Stomach (tissue), 9 donors: Measurements from ENCODE around the gene LGALS14. TPM values are rescaled to one million over a fixed set of nuclear protein-coding genes. Genes with fewer than 3 reads are reported as not detected.

Experiments
- DNase-seq, 2 donors: peaks; one replicate each; pipeline versions ENCODE4 v3.0.0 to v3.0.0-alpha.2; 2013 to 2019
- H3K27ac ChIP-seq, 5 donors: fragments of 200-600 bp in 4 of 5; sonication (generic) in 4 of 5; one replicate each; pipeline ENCODE4 v1.5.1; 2013 to 2019; ENCODE audit warnings: mild to moderate bottlenecking in 1 of 5, moderate library complexity in 1 of 5
- H3K27me3 ChIP-seq, 3 donors: fragments of 200-600 bp; sonication (generic); one replicate each; pipeline ENCODE4 v1.5.1; 2017 to 2019; ENCODE audit warnings: mixed run types in 1 of 3
- H3K36me3 ChIP-seq, 4 donors: fragments of 200-600 bp; sonication (generic); 1 replicate in 3 of 4; 2 replicates in 1 of 4; pipeline ENCODE4 v1.5.1; 2016 to 2019
- H3K4me1 ChIP-seq, 4 donors: fragments of 200-600 bp; sonication (generic); one replicate each; pipeline ENCODE4 v1.5.1; 2016 to 2019
- H3K4me3 ChIP-seq, 4 donors: fragments of 200-600 bp; sonication (generic) in 3 of 4; one replicate each; pipeline ENCODE4 v1.5.1; 2016 to 2019; ENCODE audit warnings: mild to moderate bottlenecking in 1 of 4
- H3K9me3 ChIP-seq, 4 donors: fragments of 200-600 bp; sonication (generic); one replicate each; pipeline ENCODE4 v1.5.1; 2016 to 2019
- EP300 ChIP-seq: sonication (generic); formaldehyde crosslinking; IDR thresholded peaks from one replicate; pipeline ENCODE4 v1.6.1; 2017; ENCODE audit warnings: antibody characterized with exemption
- POLR2A ChIP-seq, 4 donors: fragments of 450-650 bp; IDR thresholded peaks; one replicate each; pipeline ENCODE4 v1.6.1; 2016; ENCODE audit warnings: antibody characterized with exemption in 4 of 4, control low read depth in 2 of 4, mild to moderate bottlenecking in 1 of 4, moderate library complexity in 1 of 4
- POLR2AphosphoS5 ChIP-seq, 3 donors: sonication (generic); formaldehyde crosslinking; IDR thresholded peaks; one replicate each; pipeline ENCODE4 v1.6.1; 2016; ENCODE audit warnings: antibody characterized with exemption in 3 of 3
- WGBS, 5 donors: extraction: QIAGEN DNeasy Blood & Tissue Kit in 3 of 5; methylation state at CpG; one replicate each; pipeline versions ENCODE4 v1.1.5 to v1.1.7; 2013 to 2018; 5-methylcytosine and 5-hydroxymethylcytosine counted together
- intact Hi-C: fragments of 100-400 bp; cut with DNase I; formaldehyde crosslinking; loops from one replicate; pipeline ENCODE4 v1.15.1; 2023; ENCODE audit warnings: low total_unique reads
- polyA plus RNA-seq, 3 donors: library from polyadenylated mRNA; stranded (reverse); fragments of 200-250 nt; gene quantifications; one replicate each; pipeline ENCODE4 v1.2.3, GENCODE V29; 2013
- total RNA-seq, 5 donors: library from RNA; depleted of rRNA; stranded (reverse); fragments of >200 nt; gene quantifications; one replicate each; pipeline versions ENCODE4 v1.1.0 to v1.2.3, GENCODE V29; 2014 to 2016
- TF ChIP-seq, protein P1 (sequence below), 7 experiments: fragments of 450-650 bp in 4 of 7; fragments of 200-600 bp in 3 of 7; sonication (generic) in 3 of 7; IDR thresholded peaks; one replicate each; pipeline ENCODE4 v1.5.1; 2016 to 2019; ENCODE audit warnings: antibody characterized with exemption in 7 of 7, control low read depth in 2 of 7, mild to moderate bottlenecking in 1 of 7
- donor health status: healthy with polysubstance abuse.
- donor health status: Bipolar disorder and iron deficiency.
- donor health status: healthy.

LGALS14 gene
- total and polyA plus RNA-seq, 8 donors, result not detected

DNA sequence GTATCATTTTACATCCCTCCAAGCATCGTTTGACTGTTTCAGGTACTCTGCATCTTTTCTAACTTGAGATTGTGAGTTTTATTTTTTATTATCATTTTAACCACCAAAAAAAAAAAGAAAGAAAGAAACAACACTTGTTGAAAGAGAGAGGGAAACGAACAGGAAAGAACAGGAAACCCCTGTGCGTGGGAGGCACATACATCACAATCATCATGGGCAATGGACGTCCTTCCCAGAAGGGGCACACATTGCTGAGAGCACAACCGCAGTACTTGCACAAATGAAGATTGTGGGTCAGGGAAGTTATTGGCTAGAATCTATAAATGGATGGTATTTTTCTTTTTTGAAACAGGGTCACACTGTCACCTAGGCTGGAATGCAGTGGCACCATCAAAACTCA is 31.8 kb downstream of the LGALS14 start:
- TF ChIP-seq POLR2A (IDR thresholded peaks at IDR 0.05), result no peak
- TF ChIP-seq, protein P1, sequence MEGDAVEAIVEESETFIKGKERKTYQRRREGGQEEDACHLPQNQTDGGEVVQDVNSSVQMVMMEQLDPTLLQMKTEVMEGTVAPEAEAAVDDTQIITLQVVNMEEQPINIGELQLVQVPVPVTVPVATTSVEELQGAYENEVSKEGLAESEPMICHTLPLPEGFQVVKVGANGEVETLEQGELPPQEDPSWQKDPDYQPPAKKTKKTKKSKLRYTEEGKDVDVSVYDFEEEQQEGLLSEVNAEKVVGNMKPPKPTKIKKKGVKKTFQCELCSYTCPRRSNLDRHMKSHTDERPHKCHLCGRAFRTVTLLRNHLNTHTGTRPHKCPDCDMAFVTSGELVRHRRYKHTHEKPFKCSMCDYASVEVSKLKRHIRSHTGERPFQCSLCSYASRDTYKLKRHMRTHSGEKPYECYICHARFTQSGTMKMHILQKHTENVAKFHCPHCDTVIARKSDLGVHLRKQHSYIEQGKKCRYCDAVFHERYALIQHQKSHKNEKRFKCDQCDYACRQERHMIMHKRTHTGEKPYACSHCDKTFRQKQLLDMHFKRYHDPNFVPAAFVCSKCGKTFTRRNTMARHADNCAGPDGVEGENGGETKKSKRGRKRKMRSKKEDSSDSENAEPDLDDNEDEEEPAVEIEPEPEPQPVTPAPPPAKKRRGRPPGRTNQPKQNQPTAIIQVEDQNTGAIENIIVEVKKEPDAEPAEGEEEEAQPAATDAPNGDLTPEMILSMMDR (IDR thresholded peaks at IDR 0.05), result no peak
- TF ChIP-seq POLR2AphosphoS5 (IDR thresholded peaks at IDR 0.05), result no peak
- no peak for TF ChIP-seq EP300
- H3K4me3 ChIP-seq, result no peak overlapping the region
- H3K36me3 ChIP-seq, result no peaks in the 10 kb centered on the region
- intact Hi-C loops, result no loop called here
- WGBS, 5 donors, result 60 to 77% (median 63%) methylated on average over 5 of the region's 5 CpGs
- H3K27me3 ChIP-seq, result peaks cover 0 to 6% (median 0%) of the 10 kb centered on the region in 3 donors
- H3K4me1 ChIP-seq, result no peaks in the 10 kb centered on the region
- no peak for DNase-seq
- no peak overlapping the region for H3K27ac ChIP-seq
- no peaks in the 10 kb centered on the region for H3K9me3 ChIP-seq

DNA sequence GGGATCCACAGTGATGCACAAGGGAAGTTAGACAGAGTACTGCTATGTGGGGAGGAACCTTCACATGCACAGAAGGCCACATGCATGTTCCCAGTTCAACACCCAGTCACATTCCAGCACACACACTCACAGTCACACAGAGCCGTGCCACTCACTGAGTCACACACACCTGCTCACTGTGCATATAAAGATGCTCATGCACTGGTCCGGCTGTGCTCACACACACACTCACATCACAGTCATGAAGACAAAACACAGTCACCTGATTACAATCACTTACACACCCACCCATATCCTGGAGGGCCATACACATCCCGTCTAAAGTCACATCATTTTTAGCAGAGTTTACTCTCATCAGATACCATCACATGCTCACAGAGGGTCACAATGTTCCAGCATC is 33.1 kb downstream of the LGALS14 start:
- H3K4me3 ChIP-seq, result no peak overlapping the region
- H3K9me3 ChIP-seq, result no peaks in the 10 kb centered on the region
- intact Hi-C loops, result no loop called here
- no peak overlapping the region for H3K27ac ChIP-seq
- H3K36me3 ChIP-seq, result no peaks in the 10 kb centered on the region
- no peak for TF ChIP-seq EP300
- TF ChIP-seq POLR2A (IDR thresholded peaks at IDR 0.05), result no peak
- TF ChIP-seq, protein P1 (IDR thresholded peaks at IDR 0.05), result no peak
- TF ChIP-seq POLR2AphosphoS5 (IDR thresholded peaks at IDR 0.05), result no peak
- peaks cover 0 to 6% (median 0%) of the 10 kb centered on the region in 3 donors for H3K27me3 ChIP-seq
- 68 to 80% (median 70%) methylated on average over 3 of the region's 3 CpGs for WGBS, 5 donors
- DNase-seq, result no peak
- no peaks in the 10 kb centered on the region for H3K4me1 ChIP-seq

DNA sequence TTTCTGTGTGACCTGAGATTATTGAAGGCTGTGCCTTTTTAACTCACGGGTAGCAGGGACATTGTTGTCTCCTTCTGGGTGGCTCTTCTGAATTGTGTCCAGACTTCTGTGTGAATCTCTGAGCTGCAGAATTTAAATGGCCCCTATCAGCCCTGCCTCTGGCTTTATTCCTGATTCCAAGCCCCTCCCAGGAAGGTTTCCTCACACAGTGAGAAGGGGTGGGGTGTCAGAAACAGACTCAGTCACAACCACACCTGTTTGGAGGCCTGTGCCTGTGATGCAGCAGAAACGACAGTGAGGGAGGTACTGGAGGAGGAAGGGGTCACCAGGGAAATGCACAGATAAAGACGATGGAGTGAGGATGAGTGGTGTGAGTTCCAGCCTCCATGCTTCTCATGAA is 33.6 kb downstream of the LGALS14 start, which contains the start of gene CLC:
CLC (minus strand) TSS at position 139 of the 400 bp plus-strand sequence; CDS start at position 62, 77 bp downstream.
- Histone ChIP-seq H3K9me3 (no peaks in the 10 kb centered on the region), H3K27ac (no peak within 1 kb of the TSS), H3K27me3 (peaks cover 0 to 6% (median 0%) of the 10 kb centered on the region in 3 donors), H3K4me3 (no peak within 1 kb of the TSS), H3K36me3 (no peaks in the 10 kb centered on the region), H3K4me1 (no peaks in the 10 kb centered on the region)
- intact Hi-C loops, result no loop called here
- TF ChIP-seq POLR2A (IDR thresholded peaks at IDR 0.05), result no peak
- no peak for TF ChIP-seq POLR2AphosphoS5 (IDR thresholded peaks at IDR 0.05)
- TF ChIP-seq EP300, result no peak
- TF ChIP-seq, protein P1 (IDR thresholded peaks at IDR 0.05), result no peak
- WGBS, 5 donors, result 37 to 49% (median 42%) methylated on average over 3 of the region's 3 CpGs
- no peak for DNase-seq

DNA sequence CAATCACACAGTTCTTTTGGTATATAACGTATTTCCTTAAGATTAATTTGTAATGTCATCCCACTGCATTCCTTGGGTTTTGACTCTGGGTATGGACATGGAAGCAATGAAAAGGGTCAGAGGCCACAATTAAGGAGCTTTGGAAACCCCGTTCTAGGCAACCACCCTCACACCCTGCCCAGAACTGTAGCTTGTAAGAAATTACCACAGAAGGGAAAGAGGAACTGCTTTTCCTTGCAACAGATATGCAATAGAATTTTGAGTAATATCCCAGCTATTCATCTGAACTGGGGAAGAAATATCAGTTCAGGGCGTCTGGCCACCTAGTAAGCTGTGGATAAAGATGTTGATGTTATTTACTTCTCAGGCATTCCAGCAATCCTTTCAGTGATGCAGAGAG is 34.5 kb downstream of the LGALS14 start:
- DNase-seq, result no peak
- TF ChIP-seq POLR2A (IDR thresholded peaks at IDR 0.05) (no peak), EP300 (no peak), POLR2AphosphoS5 (IDR thresholded peaks at IDR 0.05) (no peak)
- TF ChIP-seq, protein P1 (IDR thresholded peaks at IDR 0.05), result no peak
- Histone ChIP-seq H3K9me3 (no peaks in the 10 kb centered on the region), H3K27ac (no peak overlapping the region), H3K4me3 (no peak overlapping the region), H3K36me3 (no peaks in the 10 kb centered on the region), H3K4me1 (no peaks in the 10 kb centered on the region), H3K27me3 (peaks cover 0 to 6% (median 0%) of the 10 kb centered on the region in 3 donors)
- 32 to 54% (median 42%) methylated on average over 3 of the region's 3 CpGs for WGBS, 5 donors
- intact Hi-C loops, result no loop called here
